ENCODE measurements around the gene SOX18. TPM values are rescaled to one million over a fixed set of nuclear protein-coding genes. Genes with fewer than 3 reads are reported as not detected.

Gene SOX18
- total and polyA plus RNA-seq, 2 of the 13 experiments (the other 11 are each of a cell fraction or from before 2014, with no cell fraction given): 1.6 to 1.9 TPM

- TF ChIP-seq ZHX2 (IDR thresholded peaks at IDR 0.05; ENCODE audit: low read depth) (0 out of 2 replicates have a peak, but pooled peaks have one; percentile 46), ZHX2 (CRISPR knock-in tag; IDR thresholded peaks at IDR 0.05; ENCODE audit: borderline replicate concordance) (no peak), ZNF800 (CRISPR knock-in tag; IDR thresholded peaks at IDR 0.05) (no peak; the same call in 1 of the 2 replicates), THAP8 (CRISPR knock-in tag; IDR thresholded peaks at IDR 0.05; ENCODE audit: borderline replicate concordance) (no peak), MEIS1 (CRISPR knock-in tag; IDR thresholded peaks at IDR 0.05; ENCODE audit: borderline replicate concordance) (peak; percentile 53; the same call in 1 of the 2 replicates), HNRNPK (IDR thresholded peaks at IDR 0.05; ENCODE audit: low read depth, low read length, poor library complexity, severe bottlenecking) (no peak), SNRNP70 (IDR thresholded peaks at IDR 0.05; ENCODE audit: low read depth, low read length) (no peak), ZNF503 (CRISPR knock-in tag; IDR thresholded peaks at IDR 0.05) (no peak; the same call in 1 of the 2 replicates), RFX3 (CRISPR knock-in tag; IDR thresholded peaks at IDR 0.05) (no peak), ZNF574 (CRISPR knock-in tag; IDR thresholded peaks at IDR 0.05) (peak; percentile 77), ZNF260 (CRISPR knock-in tag; IDR thresholded peaks at IDR 0.05; ENCODE audit: borderline replicate concordance, low read depth) (no peak), DRAP1 (CRISPR knock-in tag; IDR thresholded peaks at IDR 0.05) (peak; percentile 50; the same call in 1 of the 2 replicates)
These were observed 25.1 kb downstream of the SOX18 start (continued) for GRCh38 chr20:64024141-64024990.

Measured in HepG2 (cell line).